T-helper 1 cell treated with Interleukin-12 subunit alpha and Interleukin-12 subunit beta and Interleukin-4 antibody, amounts not matched to agents 30 μg/mL and 1 μg/mL, for 36 hours (primary cell): ENCODE results near the gene DDB1.

ENCODE experiments used
- H3K27ac Mint-ChIP-seq: one replicate; pipeline ENCODE4 v1.8.0; 2021; ENCODE audit warnings: mild to moderate bottlenecking, mixed read lengths
- H3K27me3 Mint-ChIP-seq: one replicate; pipeline ENCODE4 v1.8.0; 2021; ENCODE audit warnings: low read depth, mixed read lengths
- H3K36me3 Mint-ChIP-seq: one replicate; pipeline ENCODE4 v1.8.0; 2021; ENCODE audit warnings: low read depth, mixed read lengths
- H3K4me1 Mint-ChIP-seq: one replicate; pipeline ENCODE4 v1.8.0; 2021; ENCODE audit warnings: low read depth, mixed read lengths
- H3K4me3 Mint-ChIP-seq: one replicate; pipeline ENCODE4 v1.8.0; 2021; ENCODE audit warnings: mild to moderate bottlenecking, moderate library complexity, mixed read lengths
- H3K9me3 Mint-ChIP-seq: one replicate; pipeline ENCODE4 v1.8.0; 2021; ENCODE audit warnings: mixed read lengths

Gene DDB1

DNA sequence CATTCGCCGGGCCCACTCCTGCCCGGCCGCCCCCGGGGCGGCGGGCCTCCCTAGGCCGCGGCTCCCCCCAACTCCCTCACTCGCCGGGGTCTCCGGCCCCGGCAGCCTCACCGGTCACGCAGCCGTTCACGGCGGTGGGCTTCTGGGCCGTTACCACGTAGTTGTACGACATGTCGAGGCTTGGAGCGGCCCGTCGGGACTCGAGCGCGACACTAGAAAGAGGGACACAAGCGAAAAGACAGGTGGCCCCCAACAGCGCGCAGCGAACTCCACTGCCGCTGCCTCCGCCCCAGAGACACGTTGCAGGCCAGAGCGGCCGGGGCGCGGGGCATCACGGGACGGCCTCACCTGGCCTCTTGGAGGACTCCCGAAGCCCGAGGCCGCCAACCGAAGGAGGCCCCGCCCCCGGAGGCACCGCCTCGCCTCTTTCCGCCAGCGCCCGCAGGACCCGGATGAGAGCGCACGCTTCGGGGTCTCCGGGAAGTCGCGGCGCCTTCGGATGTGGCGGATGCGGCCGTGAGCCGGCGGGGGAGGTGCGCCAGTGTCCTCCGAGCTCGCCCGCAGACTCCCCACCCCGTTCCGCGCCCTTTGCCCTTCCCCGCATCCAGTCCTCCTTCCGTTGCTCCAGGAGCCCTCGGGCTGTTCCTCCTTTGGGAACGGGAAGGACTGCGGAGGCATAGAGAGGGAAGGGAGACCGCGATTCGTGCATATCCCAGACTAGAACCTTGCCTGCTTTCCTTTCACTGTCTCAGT is at the start of gene DDB1, which contains the start of gene TKFC:
Gene DDB1, minus strand, starts transcription at position 309 of the 753 bp plus-strand sequence. Its CDS starts 137 bp downstream, at position 172.
Gene TKFC, plus strand, starts transcription at position 432 of the 753 bp plus-strand sequence. CDS start 1,501 bp downstream, outside the sequence.
- Mint-ChIP-seq H3K4me1 (peaks cover 46% of the 10 kb centered on the region), H3K4me3 (peak within 1 kb of the TSS; percentile 96), H3K27ac (peak within 1 kb of the TSS; percentile 97), H3K9me3 (no peaks in the 10 kb centered on the region), H3K36me3 (peaks cover 27% of the 10 kb centered on the region), H3K27me3 (no peaks in the 10 kb centered on the region)

DNA sequence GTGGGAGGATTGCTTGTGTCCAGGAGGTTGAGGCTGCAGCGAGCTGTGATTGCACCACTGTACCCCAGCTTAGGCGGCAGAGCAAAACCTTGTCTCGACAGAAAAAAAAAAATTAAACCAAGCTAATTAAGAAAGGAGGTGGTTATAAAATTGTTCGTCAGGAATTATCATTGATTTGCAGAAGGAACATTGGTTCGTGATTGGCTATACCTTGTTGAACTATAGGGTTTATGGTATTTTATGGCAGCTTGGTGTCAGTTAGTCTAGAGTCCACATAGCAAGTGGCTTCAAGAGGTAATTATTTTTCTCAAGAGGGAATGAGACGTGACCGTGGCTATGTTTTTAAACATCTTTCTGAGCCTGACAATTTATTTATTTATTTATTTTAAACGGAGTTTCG is 48.0 kb upstream of the DDB1 start:
- H3K27ac Mint-ChIP-seq = no peak overlapping the region
- H3K4me3 Mint-ChIP-seq = no peak overlapping the region
- H3K9me3 Mint-ChIP-seq = no peaks in the 10 kb centered on the region
- H3K36me3 Mint-ChIP-seq = peaks cover 4% of the 10 kb centered on the region
- H3K27me3 Mint-ChIP-seq = no peaks in the 10 kb centered on the region
- peaks cover 8% of the 10 kb centered on the region for H3K4me1 Mint-ChIP-seq

DNA sequence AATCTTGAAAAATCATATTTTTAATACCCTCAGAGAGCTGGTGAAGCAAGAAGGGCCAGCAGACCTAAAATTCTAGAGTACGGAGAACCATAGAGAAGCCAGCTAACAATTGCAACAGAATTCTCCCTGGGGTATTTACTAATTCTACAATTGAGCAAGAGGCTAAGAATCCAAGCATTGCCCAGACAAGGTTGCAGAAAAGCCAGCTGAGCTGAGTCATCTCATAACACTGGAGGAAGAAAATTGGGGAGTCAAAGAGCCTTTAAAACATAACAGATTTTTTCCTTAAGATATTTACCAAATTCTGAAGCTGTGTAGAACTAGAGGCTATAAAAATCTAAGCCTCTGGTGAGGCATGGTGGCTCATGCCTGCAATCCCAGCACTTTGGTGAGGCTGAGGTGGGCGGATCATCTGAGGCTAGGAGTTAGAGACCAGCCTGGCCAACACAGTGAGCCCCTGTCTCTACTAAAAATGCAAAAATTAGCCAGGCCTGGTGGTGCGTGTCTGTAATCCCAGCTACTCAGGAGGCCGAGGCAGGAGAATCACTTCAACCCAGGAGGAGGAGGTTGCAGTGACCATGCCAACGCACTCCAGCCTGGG is 45.9 kb upstream of the DDB1 start:
- H3K27me3 Mint-ChIP-seq = no peaks in the 10 kb centered on the region
- no peaks in the 10 kb centered on the region for H3K4me1 Mint-ChIP-seq
- no peaks in the 10 kb centered on the region for H3K9me3 Mint-ChIP-seq

DNA sequence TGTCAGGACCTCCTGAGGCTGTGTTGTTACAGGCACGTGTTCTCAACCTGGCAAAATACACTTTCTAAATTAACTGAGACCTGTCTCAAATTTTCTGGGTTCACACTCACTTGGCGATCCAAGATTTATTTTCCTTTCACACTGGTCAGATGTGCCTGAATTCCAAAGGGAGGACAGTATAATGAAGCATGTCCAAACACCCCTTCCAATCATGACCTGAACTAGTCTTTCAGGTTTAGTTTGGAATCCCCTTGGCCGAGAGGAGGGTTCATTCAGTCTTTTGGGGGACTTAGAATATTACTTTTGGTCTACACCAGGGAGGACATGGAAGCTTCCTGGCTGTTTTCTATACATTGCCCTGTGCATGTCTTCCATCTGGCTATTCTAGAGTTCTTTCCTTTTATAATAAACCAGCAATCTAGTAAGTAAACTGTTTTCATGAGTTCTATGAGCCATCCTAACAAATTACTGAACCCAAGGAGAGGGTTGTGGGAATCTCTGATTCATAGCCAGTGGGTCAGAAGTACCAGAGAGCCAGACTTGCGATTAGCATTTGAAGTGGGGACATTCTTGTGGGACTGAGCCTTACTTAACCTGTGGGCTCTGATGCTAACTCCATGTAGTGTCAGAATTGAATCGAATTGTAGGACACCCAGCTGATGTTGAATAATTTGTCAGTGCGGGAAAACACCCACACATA is 44.7 kb upstream of the DDB1 start:
- Mint-ChIP-seq H3K9me3 (no peaks in the 10 kb centered on the region), H3K27ac (no peak overlapping the region), H3K36me3 (peaks cover 10% of the 10 kb centered on the region), H3K27me3 (no peaks in the 10 kb centered on the region), H3K4me3 (no peak overlapping the region), H3K4me1 (no peaks in the 10 kb centered on the region)

More for the DNA sequence above, 45.9 kb upstream of the DDB1 start:
- peaks cover 7% of the 10 kb centered on the region for H3K36me3 Mint-ChIP-seq
- no peak overlapping the region for H3K27ac Mint-ChIP-seq
- H3K4me3 Mint-ChIP-seq = no peak overlapping the region

DNA sequence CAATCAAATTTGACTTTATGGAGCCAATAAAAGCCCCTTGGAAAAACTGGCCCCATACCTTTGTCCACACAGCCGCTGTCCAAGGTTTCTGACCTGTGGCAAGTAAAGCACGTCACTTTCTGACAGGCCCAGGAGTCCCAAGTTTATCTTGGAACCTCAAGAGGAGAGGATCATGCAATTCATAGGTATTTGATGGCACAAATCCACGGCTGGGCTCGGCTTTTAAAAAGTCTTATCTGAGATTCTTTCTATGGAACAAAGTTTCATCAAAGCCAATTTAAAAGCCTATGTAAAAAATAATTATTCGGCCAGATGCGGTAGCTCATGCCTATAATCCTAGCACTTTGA is 42.8 kb upstream of the DDB1 start:
- Mint-ChIP-seq H3K36me3 (peaks cover 18% of the 10 kb centered on the region), H3K27me3 (no peaks in the 10 kb centered on the region), H3K9me3 (peaks cover 4% of the 10 kb centered on the region), H3K4me3 (no peak overlapping the region), H3K4me1 (no peaks in the 10 kb centered on the region), H3K27ac (no peak overlapping the region)

DNA sequence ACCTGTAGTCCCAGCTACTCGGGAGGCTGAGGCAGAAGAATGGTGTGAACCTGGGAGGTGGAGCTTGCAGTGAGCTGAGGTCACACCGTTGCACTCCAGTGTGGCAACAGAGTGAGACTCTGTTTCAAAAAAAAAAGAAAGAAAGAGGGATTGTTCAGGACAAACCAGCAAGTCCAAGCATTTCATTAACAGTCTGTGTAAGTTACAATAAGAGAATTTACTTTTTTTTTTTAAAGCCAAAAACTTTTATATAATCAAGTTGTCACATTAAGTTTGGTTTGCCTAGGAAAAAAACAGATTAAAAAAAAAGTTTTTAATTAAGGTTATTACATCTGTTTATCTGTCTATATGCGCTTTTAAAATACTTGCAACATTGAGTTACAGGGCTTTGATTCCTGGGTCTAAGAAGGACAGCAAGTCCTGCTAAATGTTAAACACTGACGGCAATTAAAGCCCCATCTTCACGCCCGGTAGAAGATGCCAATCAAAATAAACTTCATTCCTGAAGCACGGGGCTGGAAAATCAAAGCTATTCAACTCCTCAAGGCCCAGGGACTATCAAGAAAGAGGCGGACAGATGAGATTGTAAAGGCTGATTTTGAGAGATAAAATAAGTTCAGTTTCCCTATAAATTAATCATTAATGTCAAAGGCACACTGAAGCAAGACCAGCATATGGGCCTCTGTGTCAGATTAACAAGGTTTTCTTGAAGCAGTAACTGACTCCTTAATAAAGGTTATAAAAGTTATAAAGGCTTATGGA is 39.9 kb upstream of the DDB1 start:
- Mint-ChIP-seq H3K27me3 (no peaks in the 10 kb centered on the region), H3K4me3 (no peak overlapping the region), H3K4me1 (peaks cover 7% of the 10 kb centered on the region), H3K9me3 (peaks cover 4% of the 10 kb centered on the region), H3K36me3 (peaks cover 39% of the 10 kb centered on the region), H3K27ac (no peak overlapping the region)

DNA sequence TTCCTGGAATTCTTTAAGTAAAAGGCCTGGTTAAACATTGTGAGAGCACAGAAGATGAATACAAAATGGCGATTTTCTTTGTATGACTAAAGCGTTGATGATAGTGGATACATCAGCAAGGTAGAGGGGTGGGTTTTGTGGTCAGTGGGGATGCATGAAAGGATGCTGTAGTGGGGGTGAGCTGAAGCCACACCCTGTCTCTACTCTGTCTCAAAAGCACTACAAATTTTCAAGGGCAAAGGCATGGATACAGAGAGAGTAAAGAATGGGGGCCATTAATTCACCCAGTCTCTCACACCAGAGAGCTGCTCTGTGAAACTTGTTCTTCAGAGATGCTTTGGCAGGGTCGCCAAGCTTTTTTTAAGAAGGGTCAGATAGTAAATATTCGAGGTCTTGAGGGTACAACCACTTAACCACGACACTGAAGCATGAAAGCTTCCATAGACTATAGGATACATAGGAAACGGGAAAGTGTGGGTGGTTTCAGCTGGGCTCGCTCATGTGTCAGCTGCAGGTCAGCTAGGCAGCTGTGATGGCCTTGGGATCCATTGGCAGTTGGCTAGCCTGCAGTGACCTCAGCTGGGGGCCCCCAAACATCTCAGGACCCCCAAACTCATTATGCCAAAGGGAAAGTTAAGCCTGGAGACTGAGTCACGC is 37.6 kb upstream of the DDB1 start:
- H3K9me3 Mint-ChIP-seq = peaks cover 4% of the 10 kb centered on the region
- H3K4me3 Mint-ChIP-seq = no peak overlapping the region

DNA sequence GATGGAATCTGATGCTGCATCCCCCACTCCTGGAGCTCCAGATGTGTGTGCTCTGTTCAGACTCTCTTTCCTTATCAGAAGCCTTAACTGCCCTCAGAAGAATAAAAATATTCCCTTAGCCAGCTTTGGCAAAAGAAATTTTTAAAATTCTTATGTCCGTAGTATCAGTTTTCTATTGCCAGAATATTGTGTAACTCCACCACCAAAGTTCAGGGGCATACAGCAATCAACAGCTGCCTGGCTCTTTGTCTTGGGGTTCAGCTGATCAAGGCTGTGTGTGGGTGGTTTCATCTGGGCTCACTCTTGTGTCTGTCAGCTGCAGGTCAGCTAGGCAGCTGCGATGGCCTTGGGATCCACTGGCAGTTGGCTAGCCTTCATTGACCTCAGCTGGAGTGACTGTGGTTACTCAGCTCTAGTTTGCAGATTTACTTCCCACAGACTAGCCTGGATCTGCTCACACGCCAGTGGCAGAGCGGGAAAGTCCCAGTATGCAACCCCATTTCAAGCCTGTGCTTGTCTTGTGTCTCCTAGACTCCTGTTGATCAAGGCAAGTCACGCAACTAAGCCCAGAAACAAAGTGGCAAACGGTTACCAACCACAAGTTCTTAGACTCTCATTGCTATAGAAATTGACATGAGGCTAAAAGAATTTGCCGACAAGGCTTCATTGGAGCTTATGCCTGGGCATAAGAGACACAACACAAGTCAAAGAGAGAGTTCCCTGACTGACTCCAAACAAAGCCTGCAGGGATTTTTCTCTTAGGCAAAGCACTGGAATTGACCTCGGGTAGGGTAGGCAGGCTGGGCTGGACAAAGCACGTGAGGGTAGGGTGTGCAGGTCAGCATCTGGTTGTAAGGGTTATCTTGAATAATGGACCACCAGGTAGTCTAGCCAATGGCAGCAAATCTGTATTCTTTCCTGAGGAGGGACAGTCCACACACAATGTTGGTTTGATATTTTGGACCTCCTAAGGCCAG is 36.8 kb upstream of the DDB1 start:
- Mint-ChIP-seq H3K27ac (no peak overlapping the region), H3K4me1 (peaks cover 7% of the 10 kb centered on the region), H3K4me3 (no peak overlapping the region), H3K9me3 (peaks cover 4% of the 10 kb centered on the region), H3K36me3 (peaks cover 31% of the 10 kb centered on the region), H3K27me3 (no peaks in the 10 kb centered on the region)

More for the DNA sequence above, 37.6 kb upstream of the DDB1 start:
- H3K27me3 Mint-ChIP-seq = no peaks in the 10 kb centered on the region
- H3K27ac Mint-ChIP-seq = no peak overlapping the region
- peaks cover 34% of the 10 kb centered on the region for H3K36me3 Mint-ChIP-seq
- H3K4me1 Mint-ChIP-seq = peaks cover 7% of the 10 kb centered on the region

DNA sequence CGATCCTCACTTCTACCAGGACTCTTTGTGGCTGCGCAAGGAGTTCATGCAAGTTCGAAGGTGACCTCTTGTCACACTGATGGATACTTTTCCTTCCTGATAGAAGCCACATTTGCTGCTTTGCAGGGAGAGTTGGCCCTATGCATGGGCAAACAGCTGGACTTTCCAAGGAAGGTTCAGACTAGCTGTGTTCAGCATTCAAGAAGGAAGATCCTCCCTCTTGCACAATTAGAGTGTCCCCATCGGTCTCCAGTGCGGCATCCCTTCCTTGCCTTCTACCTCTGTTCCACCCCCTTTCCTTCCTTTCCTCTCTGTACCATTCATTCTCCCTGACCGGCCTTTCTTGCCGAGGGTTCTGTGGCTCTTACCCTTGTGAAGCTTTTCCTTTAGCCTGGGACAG is 35.7 kb upstream of the DDB1 start:
- no peaks in the 10 kb centered on the region for H3K27me3 Mint-ChIP-seq
- peaks cover 4% of the 10 kb centered on the region for H3K9me3 Mint-ChIP-seq
- peaks cover 31% of the 10 kb centered on the region for H3K36me3 Mint-ChIP-seq
- peak overlapping the region; percentile 21 for H3K27ac Mint-ChIP-seq
- H3K4me1 Mint-ChIP-seq = peaks cover 11% of the 10 kb centered on the region
- H3K4me3 Mint-ChIP-seq = no peak overlapping the region

DNA sequence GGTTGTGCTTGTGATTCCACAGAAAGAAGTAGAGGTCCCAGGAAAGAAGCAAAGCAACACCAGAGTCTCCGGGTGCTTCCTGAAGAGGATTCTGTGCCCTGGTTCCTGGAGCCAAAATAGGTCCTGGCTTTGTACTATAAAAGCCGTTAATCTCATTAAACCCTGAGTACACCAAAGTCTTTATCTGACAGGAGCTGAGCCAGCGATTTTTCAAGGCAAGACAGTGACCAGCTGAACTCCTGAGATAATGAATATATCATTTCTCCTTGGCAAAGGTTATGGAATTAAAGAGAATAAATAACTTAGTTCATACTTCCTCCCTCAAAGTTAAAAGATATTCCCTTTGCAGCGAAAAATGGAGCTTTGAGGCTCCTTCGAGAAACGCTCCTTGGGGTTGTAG is 34.5 kb upstream of the DDB1 start:
- no peaks in the 10 kb centered on the region for H3K27me3 Mint-ChIP-seq
- peaks cover 4% of the 10 kb centered on the region for H3K9me3 Mint-ChIP-seq
- no peak overlapping the region for H3K27ac Mint-ChIP-seq
- H3K4me3 Mint-ChIP-seq = no peak overlapping the region
- peaks cover 27% of the 10 kb centered on the region for H3K36me3 Mint-ChIP-seq
- H3K4me1 Mint-ChIP-seq = peaks cover 22% of the 10 kb centered on the region

DNA sequence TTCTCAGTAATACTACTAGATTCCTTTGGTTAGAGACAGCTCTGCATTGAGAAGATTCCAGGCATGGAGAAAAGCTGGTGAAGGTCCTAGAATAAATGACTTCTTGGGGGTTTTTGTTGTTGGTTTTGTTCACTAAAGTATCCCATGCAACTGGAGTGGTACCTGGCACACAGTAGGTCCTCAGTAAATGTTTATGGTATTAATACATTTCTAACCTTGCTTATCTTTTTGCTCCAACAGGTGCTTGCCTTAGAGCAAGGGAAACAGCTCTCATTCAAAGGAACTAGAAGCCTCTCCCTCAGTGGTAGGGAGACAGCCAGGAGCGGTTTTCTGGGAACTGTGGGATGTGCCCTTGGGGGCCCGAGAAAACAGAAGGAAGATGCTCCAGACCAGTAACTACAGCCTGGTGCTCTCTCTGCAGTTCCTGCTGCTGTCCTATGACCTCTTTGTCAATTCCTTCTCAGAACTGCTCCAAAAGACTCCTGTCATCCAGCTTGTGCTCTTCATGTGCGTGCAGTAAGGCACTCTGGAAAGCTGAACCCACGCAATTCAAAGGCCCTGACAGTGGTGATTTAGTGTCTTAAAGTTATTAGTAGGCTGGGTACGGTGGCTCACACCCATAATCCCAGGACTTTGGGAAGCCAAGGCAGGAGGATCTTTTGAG is 31.2 kb upstream of the DDB1 start:
- Mint-ChIP-seq H3K4me3 (peak overlapping the region; percentile 98), H3K36me3 (peaks cover 11% of the 10 kb centered on the region), H3K9me3 (no peaks in the 10 kb centered on the region), H3K4me1 (peaks cover 31% of the 10 kb centered on the region), H3K27ac (no peak overlapping the region), H3K27me3 (no peaks in the 10 kb centered on the region)

DNA sequence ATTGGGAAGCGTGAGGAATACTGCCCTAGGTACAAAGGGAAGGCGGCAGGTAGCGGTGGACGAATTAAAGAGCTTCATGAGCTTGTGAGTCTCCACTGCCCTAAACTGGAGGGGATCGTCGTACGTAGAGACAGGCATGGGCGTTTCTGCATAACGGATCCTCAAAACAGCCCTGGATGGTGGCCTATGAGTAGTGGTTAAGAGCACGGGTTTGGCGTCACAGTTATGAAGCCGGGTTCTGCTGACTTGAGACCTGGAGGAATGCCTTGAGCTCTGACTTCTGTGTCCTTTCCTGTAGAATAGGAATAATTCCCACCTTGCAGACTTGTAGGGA is 29.6 kb upstream of the DDB1 start:
- peaks cover 33% of the 10 kb centered on the region for H3K4me1 Mint-ChIP-seq
- no peaks in the 10 kb centered on the region for H3K27me3 Mint-ChIP-seq
- H3K36me3 Mint-ChIP-seq = peaks cover 3% of the 10 kb centered on the region
- peak overlapping the region; percentile 97 for H3K27ac Mint-ChIP-seq
- H3K4me3 Mint-ChIP-seq = peak overlapping the region; percentile 98
- H3K9me3 Mint-ChIP-seq = no peaks in the 10 kb centered on the region
